GM21619 (cell line): ENCODE data around the gene DPYSL4.
"Not testable (repeated sequence)": the region's sequence is repeated elsewhere in the genome, so short reads cannot be mapped to it uniquely, and the experiment has no call there.

Source experiments
- ATAC-seq: cut with Tn5 transposase; IDR thresholded peaks from one replicate; pipeline ENCODE4 v1.9.1; 2021; ENCODE audit not compliant: unreplicated experiment

Gene DPYSL4

DNA sequence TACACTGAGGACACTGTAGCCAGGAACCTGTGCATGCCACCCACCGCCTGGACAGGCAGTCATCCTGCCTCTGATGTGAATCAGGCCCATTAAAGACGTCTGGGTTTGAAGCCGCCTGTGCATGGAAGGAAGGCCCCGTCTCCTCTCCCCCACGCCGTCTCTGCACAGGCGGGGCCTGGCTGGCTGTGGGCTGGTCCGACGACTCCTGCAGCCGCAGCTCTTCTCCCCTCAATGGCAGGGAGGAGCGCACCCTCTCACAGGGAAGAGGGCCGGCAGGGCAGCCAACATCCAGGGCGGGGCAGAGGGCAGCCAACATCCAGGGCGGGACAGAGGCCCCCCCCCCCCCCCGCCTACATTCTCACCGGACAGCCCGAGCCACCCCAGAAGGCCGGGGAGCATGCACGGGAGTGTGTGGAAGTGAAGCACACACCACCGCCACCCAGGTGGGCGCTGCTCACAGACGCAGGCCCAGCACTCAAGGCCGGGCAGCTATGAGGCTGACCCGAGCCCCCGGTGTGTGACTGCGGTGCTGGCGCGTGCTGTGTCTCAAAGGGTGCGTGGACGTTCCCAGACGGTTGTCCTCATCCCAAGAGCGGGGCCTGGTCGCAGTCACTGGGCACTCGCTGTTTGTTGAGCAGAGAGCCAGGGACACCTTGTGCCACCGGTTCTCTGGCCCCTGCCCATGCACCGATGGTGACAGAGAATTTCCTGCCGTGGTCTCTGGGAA is 19.1 kb downstream of the DPYSL4 start:
- ATAC-seq: no peak

DNA sequence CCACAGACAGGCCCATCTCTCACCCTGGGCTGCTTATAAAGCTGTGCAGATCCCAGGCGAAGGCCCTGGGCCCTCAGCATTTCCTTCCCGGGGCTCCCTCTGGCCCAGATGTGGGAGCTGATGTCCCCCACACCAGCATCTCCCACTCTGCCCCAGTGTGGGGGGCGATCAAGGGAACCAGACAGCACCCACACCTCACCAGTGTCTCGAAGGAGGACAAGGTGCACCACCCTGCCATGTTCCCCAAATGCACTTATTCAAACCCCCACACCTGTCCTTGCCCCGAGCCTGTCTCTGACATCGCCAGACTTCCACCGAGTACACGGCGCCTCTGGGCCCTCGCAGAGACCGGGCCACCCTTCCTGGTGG is 19.6 kb downstream of the DPYSL4 start:
- ATAC-seq: no peak

DNA sequence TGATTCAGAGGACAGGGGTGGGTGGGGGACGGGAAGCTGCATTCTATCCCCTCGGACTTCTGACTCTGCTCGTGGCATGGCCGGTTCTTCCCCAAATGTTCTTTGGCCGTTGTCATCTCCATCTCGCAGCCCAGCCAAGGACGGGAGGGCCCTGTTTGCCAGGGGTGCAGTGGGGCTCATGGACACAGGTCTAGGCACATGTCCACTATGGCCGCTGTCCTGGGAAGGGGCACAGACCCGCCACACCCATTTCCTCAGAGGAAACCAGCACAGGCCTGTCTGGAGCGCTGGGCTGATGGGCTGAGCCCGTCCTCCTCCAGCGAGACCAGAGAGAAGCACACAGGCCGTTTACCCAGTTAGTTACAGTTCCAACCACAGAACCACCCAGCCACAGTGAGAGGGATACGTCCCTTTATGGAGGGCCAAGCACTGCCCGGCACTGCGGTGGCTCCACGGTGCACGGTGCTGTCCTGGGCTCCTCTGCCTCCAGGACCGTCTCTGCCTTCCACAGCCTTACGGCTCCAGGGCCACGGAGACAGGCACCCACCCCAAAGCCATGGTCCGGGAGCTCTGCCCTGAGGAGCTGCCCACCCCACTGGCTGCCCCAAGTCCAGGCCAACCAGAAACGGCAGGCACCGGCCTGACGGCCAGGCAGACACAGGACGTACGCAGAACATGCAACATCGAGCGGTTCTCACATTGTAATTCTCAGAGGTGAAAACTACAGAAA is 20.2 kb downstream of the DPYSL4 start:
- ATAC-seq: no peak

DNA sequence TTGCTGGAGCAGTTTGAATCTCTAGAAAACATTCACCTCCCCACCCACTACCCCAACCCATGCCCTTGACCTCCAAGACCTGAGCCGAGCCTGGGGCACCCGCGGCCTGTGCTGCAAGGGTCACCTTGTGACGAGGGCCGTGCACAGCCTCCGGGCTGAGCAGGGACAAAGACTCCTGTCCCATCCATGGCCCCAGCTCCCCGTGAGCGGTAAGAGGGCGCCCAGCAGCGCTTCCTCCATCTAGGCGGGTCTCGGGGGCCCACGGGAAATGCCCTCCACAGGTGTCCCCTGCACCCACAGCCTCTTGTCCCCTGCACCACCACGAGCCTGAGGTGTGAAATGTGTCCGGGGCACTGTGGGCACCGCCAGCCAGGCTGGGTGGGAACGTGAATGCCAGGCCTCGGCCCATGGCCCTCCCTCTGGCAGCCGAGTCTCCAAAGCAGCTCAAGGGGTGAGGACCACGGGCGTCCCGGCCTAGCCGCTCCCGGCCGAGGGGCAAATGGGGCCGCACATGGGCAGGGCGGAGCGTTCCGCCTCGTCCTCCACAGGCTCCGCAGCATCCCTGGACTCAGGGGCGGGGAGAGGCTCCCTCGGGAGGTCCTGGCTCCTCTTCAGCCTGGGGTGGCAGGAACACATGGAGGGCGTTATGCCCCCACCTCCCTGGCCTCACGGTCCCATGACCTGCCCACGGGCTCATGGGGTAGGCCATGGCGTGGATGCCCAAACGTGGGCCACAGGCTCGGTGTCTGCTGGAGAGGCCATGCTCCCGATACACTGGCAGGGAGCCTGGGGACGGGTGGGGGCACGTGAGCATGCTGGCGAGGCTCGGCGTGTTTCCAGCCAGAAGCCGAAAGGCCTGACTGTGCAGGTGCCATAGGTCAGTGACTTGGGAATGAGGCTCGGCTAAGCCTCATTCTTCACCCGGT is 21.1 kb downstream of the DPYSL4 start:
- no peak for ATAC-seq

- ATAC-seq: no peak
Observed at GRCh38 chr10:132208462-132209050, 21.8 kb downstream of the DPYSL4 start.

- no peak for ATAC-seq
Observed at GRCh38 chr10:132209130-132209529, 22.4 kb downstream of the DPYSL4 start.

DNA sequence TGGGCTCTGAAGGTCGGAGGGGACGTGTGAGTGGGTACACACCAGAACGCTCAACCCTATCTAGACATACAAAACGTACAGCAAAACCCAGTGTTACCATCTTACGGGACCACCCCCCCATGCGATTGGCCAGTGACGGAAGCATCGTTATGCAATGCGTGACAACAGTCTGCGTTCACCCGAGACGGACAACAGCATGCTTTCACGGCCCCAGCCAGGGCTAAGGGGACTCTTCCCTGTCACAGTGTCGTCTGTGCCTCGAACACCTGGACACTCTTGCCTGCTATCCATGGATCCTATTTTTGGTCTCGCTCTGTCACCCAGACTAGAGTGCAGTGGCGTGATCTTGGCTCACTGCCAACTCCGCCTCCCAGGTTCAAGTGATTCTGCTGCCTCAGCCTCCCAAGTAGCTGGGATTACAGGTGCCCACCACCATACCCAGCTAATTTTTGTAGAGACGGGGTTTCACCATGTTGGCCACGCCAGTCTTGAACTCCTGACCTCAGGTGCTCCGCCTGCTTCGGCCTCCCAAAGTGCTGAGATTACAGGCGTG is 23.3 kb downstream of the DPYSL4 start:
- ATAC-seq: no peak

- no peak for ATAC-seq
Observed at GRCh38 chr10:132210766-132211165, 24.0 kb downstream of the DPYSL4 start.

DNA sequence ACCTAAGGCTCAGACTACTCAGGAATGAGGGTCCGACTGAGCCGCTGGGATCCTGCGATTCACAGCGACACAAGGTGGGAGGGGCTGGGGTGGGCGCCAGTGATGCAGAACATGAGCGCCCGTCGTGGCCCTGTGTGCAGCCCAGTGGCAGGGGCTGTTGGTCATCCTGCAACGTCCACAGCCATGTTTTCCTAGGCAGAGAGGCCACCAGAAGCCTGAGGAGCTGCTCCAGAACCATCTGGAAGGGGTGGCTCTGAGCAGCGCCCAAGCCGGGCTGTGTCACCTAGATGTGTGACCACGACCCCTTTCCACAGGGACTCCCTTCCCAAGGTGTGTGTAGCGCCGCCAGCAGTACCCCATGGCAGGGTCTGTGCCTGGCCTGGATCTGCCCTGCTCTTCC is 24.5 kb downstream of the DPYSL4 start:
- ATAC-seq: no peak

DNA sequence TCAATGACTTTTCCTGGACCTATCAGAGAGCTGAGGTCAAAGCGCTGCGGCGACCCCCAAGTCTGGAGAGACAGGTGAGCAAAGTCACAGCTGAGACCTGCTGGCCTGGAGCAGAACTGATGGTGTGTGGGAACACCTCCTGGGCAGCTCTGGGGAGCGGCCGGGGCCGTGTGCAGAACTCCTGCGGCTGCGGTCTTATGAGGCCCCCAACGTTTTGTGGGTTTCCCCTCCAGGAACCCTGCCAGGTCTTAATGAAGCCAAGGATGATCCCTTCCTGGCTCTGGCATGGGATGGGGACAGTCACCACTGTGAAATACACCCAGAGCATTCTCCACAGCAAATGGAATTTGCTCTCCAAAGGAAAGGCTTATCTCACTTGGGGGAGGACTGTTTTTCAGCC is 26.1 kb downstream of the DPYSL4 start:
- no peak for ATAC-seq

GRCh38 chr10:132213917-132214316 is 27.2 kb downstream of the DPYSL4 start:
- ATAC-seq: no peak

DNA sequence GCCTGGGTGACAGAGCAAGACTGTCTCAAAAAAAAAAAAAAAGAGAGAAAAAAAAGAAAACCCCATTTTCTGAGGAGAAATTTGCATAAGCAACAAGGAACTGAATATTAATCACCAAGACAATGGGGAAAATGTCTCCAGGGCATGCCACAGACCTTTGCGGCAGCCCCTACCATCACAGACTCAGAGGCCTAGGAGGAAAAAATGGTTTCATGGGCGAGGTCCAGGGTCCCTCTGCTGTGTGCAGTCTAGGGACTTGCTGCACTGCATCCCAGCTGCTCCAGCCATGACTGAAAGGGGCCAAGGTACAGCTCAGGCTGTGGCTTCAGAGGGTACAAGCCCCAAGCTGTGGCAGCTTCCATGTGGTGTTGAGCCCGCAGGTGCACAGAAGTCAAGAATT is 29.7 kb downstream of the DPYSL4 start:
- not testable (repeated sequence) for ATAC-seq

GRCh38 chr10:132219486-132219885 is 32.7 kb downstream of the DPYSL4 start:
- ATAC-seq: no peak

GRCh38 chr10:132220061-132220460 is 33.3 kb downstream of the DPYSL4 start:
- ATAC-seq: no peak

DNA sequence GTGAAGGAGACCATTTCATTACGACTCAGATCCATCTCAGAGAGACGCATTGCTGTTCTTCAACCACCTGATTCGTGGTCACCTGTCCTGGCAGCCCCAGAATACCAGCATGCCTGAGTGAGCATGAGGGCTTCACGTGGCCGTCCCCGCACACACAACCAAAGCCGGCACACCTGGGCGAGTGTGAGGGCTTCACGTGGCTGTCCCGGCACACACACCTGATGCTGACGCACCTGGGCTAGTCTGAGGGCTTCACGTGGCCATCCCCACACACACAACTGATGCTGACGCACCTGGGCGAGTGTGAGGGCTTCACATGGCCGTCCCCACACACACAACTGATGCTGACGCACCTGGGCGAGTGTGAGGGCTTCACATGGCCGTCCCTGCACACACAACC is 34.2 kb downstream of the DPYSL4 start:
- ATAC-seq: not testable (repeated sequence)

DNA sequence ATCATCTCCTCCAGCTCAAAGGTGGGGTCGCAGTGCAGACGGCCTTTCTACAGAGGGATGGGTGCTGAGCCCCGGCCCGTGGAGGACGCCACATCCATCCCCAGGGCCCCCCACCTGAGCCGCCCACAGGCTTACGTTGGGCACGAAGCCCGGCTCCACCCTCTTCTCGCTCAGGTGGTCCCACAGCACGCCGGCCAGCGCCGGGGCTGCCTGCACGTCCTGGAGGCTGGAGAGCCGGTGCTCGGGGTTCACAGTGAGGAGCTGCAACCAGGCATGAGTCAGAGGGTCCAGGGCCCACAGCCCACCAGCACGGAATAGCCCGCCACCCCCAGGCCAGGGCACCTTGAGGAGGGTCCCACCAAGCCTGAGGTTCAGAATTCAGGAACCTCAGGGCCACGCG is 36.0 kb downstream of the DPYSL4 start:
- ATAC-seq: no peak

DNA sequence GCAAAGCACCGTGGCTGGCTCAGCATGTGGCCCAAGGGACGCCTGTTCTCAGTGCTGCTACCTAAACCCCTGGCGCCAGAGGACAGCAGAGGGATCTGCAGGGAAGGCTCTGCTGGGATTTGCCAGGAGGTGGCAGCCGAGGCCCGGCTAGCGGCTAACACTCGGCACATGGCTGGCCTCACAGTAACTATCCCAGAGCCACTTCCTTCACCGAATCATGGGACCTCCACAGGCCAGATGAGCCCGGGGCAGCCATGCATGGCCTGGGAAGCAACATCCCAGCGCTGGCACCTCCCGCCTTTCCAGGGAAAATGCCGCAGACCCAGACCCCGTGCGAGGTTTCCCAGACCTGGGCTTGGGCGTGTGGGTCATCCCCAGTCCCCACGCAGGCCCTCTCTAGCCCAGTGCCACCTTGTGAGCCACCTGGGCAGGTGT is 36.4 kb downstream of the DPYSL4 start:
- peak; percentile 89 for ATAC-seq

GRCh38 chr10:132223611-132224342 is 37.0 kb downstream of the DPYSL4 start:
- ATAC-seq: no peak

DNA sequence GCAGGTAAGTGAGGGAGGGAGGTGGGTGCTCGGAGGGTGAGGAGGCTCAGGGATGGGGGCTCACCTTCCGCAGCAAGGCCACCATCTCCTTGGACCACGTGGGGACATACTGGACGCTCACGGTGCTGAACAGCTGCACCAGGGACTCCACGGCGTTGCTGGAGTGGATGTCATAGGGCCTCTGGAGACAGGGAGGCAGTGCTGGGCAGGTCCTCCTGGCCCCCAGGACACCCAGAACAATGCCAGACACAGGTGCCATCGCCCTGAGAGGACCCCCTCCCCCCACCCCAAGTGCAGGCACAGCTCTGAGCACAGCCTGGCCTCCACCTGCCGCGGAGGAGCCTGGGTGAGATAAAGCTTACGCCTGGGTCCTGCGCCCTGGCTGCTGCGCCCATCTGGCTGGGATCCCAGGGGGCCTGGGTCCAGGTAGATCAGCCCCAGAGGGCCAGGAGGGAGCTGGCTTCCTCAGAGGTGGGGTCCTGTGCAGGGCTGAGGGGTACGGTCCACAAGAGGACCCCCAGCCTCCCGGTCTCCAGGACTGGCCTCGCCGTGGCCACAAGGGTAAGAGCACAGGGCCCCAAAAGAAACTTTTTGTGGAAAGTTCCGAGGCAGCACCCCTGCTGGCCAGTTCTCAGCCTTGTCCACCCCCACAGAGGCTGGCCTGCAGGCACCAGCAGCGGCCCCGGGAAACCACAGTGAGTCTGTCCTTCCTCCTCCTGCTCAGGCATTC is 37.8 kb downstream of the DPYSL4 start:
- no peak for ATAC-seq
